ENCODE results near the gene PRAMEF1. TPM values are rescaled to one million over a fixed set of nuclear protein-coding genes. Genes with fewer than 3 reads are reported as not detected.

Gene PRAMEF1
- total and polyA plus RNA-seq, 2 of the 8 experiments (the other 6 are each of a cell fraction or from before 2014, with no cell fraction given), result not detected

GRCh38 chr1:12756768-12757413 lies 34.3 kb upstream of the PRAMEF1 start (continued):
- TF ChIP-seq POU5F1 (IDR thresholded peaks at IDR 0.05; ENCODE audit: low read depth, low read length) (no peak), JUND (IDR thresholded peaks at IDR 0.05; ENCODE audit: low read length) (no peak), BACH1 (IDR thresholded peaks at IDR 0.05; ENCODE audit: low read length) (no peak), TAF7 (optimal IDR thresholded peaks at IDR 0.05; ENCODE audit: borderline replicate concordance, low read depth, low read length) (no peak), CEBPB (IDR thresholded peaks at IDR 0.05; ENCODE audit: low read depth, low read length) (no peak)
- TF ChIP-seq, protein P1, sequence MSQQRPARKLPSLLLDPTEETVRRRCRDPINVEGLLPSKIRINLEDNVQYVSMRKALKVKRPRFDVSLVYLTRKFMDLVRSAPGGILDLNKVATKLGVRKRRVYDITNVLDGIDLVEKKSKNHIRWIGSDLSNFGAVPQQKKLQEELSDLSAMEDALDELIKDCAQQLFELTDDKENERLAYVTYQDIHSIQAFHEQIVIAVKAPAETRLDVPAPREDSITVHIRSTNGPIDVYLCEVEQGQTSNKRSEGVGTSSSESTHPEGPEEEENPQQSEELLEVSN (IDR thresholded peaks at IDR 0.05), result no peak
